HG03135 (cell line): ENCODE results near the gene NFATC4.
A peak's percentile ranks its signal among the peaks of the same experiment; 100 is the strongest.
"Not testable (repeated sequence)": the region's sequence is repeated elsewhere in the genome, so short reads cannot be mapped to it uniquely, and the experiment has no call there.

Experiments
- ATAC-seq: cut with Tn5 transposase; IDR thresholded peaks from one replicate; pipeline ENCODE4 v1.9.1; 2021; ENCODE audit warnings: mild to moderate bottlenecking, moderate library complexity; ENCODE audit not compliant: unreplicated experiment

NFATC4 gene

GRCh38 chr14:24338843-24339242, 29.1 kb upstream of the NFATC4 start:
- ATAC-seq = no peak

GRCh38 chr14:24339284-24340151, 28.5 kb upstream of the NFATC4 start, which contains the start of gene RIPK3:
Gene RIPK3 (minus strand): TSS chr14:24339991. CDS start chr14:24339826, 165 bp downstream.
- peak; percentile 75 for ATAC-seq

GRCh38 chr14:24340606-24341005, 27.4 kb upstream of the NFATC4 start:
- ATAC-seq = no peak

- no peak for ATAC-seq
Measured at GRCh38 chr14:24342889-24343288, 25.1 kb upstream of the NFATC4 start.

GRCh38 chr14:24343795-24344660, 24.0 kb upstream of the NFATC4 start:
- ATAC-seq = no peak

GRCh38 chr14:24347134-24347533, 20.9 kb upstream of the NFATC4 start:
- ATAC-seq = no peak

GRCh38 chr14:24348186-24348585, 19.8 kb upstream of the NFATC4 start:
- no peak for ATAC-seq

- no peak for ATAC-seq
Measured at GRCh38 chr14:24349742-24350141, 18.2 kb upstream of the NFATC4 start.

GRCh38 chr14:24351517-24351916, 16.5 kb upstream of the NFATC4 start:
- no peak for ATAC-seq

GRCh38 chr14:24353559-24354481, 14.2 kb upstream of the NFATC4 start:
- ATAC-seq = no peak

GRCh38 chr14:24354482-24354825, 13.5 kb upstream of the NFATC4 start:
- ATAC-seq = not testable (repeated sequence)

- no peak for ATAC-seq
Measured at GRCh38 chr14:24355009-24355408, 13.0 kb upstream of the NFATC4 start.

GRCh38 chr14:24356208-24356607, 11.8 kb upstream of the NFATC4 start:
- ATAC-seq = no peak

- ATAC-seq = no peak
Measured at GRCh38 chr14:24360281-24360680, 7.7 kb upstream of the NFATC4 start.

- no peak for ATAC-seq
Measured at GRCh38 chr14:24361326-24361725, 6.7 kb upstream of the NFATC4 start.

- ATAC-seq = no peak
Measured at GRCh38 chr14:24362241-24362960, 5.6 kb upstream of the NFATC4 start.

GRCh38 chr14:24363401-24363800, 4.6 kb upstream of the NFATC4 start:
- ATAC-seq = no peak

- ATAC-seq = no peak
Measured at GRCh38 chr14:24364841-24365240, 3.1 kb upstream of the NFATC4 start.

GRCh38 chr14:24365600-24366412, 2.2 kb upstream of the NFATC4 start:
- ATAC-seq = peak; percentile 44
